Upper lobe of left lung (tissue), 4 donors: ENCODE results near the gene LARP4B.

Experiments used
- EP300 ChIP-seq, 4 donors: sonication (generic); formaldehyde crosslinking; IDR thresholded peaks; one replicate each; pipeline ENCODE4 v1.5.1; 2017; ENCODE audit warnings: antibody characterized with exemption in 4 of 4, control low read depth in 2 of 4
- POLR2A ChIP-seq, 4 donors: fragments of 450-650 bp; IDR thresholded peaks; one replicate each; pipeline ENCODE4 v1.5.1; 2016 to 2017; ENCODE audit warnings: antibody characterized with exemption in 4 of 4, mild to moderate bottlenecking in 2 of 4
- POLR2AphosphoS5 ChIP-seq, 2 donors: sonication (generic); formaldehyde crosslinking; IDR thresholded peaks; one replicate each; pipeline ENCODE4 v1.5.1; 2017; ENCODE audit warnings: antibody characterized with exemption in 2 of 2
- TF ChIP-seq, protein P1 (sequence below), 6 experiments: fragments of 450-650 bp in 4 of 6; fragments of 200-600 bp in 2 of 6; sonication (generic) in 2 of 6; IDR thresholded peaks; one replicate each; pipeline ENCODE4 v1.5.1; 2016 to 2019; ENCODE audit warnings: antibody characterized with exemption in 6 of 6

DNA sequence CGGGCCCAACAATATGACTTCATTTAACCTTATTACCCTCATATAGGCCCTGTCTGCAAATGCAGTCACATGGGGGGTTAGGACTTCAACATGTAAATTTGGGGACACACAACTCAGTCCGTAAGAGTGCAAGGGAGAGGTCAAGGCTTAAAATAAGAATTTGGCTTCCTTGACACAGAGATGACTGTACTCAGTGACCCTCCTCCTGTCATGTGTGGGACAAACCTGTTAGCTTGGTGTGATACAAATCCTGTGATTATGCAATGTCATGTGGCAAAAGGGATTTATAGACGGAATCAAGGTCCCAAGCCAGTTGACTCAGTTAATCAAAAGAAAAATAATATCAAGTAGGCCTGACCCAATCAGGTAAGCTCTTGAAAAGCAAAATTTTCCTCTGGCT, 30.8 kb upstream of the LARP4B start:
- TF ChIP-seq, protein P1, sequence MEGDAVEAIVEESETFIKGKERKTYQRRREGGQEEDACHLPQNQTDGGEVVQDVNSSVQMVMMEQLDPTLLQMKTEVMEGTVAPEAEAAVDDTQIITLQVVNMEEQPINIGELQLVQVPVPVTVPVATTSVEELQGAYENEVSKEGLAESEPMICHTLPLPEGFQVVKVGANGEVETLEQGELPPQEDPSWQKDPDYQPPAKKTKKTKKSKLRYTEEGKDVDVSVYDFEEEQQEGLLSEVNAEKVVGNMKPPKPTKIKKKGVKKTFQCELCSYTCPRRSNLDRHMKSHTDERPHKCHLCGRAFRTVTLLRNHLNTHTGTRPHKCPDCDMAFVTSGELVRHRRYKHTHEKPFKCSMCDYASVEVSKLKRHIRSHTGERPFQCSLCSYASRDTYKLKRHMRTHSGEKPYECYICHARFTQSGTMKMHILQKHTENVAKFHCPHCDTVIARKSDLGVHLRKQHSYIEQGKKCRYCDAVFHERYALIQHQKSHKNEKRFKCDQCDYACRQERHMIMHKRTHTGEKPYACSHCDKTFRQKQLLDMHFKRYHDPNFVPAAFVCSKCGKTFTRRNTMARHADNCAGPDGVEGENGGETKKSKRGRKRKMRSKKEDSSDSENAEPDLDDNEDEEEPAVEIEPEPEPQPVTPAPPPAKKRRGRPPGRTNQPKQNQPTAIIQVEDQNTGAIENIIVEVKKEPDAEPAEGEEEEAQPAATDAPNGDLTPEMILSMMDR (IDR thresholded peaks at IDR 0.05), result no peak
- no peak for TF ChIP-seq POLR2A (IDR thresholded peaks at IDR 0.05)
- TF ChIP-seq EP300 (IDR thresholded peaks at IDR 0.05), result no peak
- TF ChIP-seq POLR2AphosphoS5 (IDR thresholded peaks at IDR 0.05), result no peak
